Measurements from ENCODE around the gene CREM. TPM values are rescaled to one million over a fixed set of nuclear protein-coding genes. Genes with fewer than 3 reads are reported as not detected.

Gene CREM
- total and polyA plus RNA-seq, 2 donors from 2014 or later, result 41.3 to 43.9 TPM

- TF ChIP-seq, protein P1, sequence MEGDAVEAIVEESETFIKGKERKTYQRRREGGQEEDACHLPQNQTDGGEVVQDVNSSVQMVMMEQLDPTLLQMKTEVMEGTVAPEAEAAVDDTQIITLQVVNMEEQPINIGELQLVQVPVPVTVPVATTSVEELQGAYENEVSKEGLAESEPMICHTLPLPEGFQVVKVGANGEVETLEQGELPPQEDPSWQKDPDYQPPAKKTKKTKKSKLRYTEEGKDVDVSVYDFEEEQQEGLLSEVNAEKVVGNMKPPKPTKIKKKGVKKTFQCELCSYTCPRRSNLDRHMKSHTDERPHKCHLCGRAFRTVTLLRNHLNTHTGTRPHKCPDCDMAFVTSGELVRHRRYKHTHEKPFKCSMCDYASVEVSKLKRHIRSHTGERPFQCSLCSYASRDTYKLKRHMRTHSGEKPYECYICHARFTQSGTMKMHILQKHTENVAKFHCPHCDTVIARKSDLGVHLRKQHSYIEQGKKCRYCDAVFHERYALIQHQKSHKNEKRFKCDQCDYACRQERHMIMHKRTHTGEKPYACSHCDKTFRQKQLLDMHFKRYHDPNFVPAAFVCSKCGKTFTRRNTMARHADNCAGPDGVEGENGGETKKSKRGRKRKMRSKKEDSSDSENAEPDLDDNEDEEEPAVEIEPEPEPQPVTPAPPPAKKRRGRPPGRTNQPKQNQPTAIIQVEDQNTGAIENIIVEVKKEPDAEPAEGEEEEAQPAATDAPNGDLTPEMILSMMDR (IDR thresholded peaks at IDR 0.05; ENCODE audit: borderline replicate concordance, extremely low read depth, insufficient read depth), result no peak
- DNase-seq, result no peak
- H3K27ac ChIP-seq (ENCODE audit: low read depth in 2 of 2, low read length in 2 of 2), result no peak overlapping the region
- no peak overlapping the region for H3K9ac ChIP-seq (ENCODE audit: low read length in 3 of 3)
- H3K4me1 ChIP-seq (ENCODE audit: control insufficient read depth in 2 of 3, insufficient read depth in 2 of 3, low read depth in 1 of 3, low read length in 3 of 3), result no peaks in the 10 kb centered on the region
- no peaks in the 10 kb centered on the region for H3K36me3 ChIP-seq (ENCODE audit: control insufficient read depth in 2 of 3, insufficient read depth in 3 of 3, low read length in 3 of 3)
- intact Hi-C loops (cut with DNase I), result no loop called here
- no peaks in the 10 kb centered on the region for H3K27me3 ChIP-seq (ENCODE audit: control insufficient read depth, insufficient read depth, low read length)
- H3K4me3 ChIP-seq (ENCODE audit: low read length in 3 of 3), result no peak overlapping the region
- no peaks in the 10 kb centered on the region for H3K9me3 ChIP-seq (ENCODE audit: control insufficient read depth in 2 of 3, insufficient read depth in 1 of 3, low read length in 3 of 3)
- no peak for FAIRE-seq
Measured at GRCh38 chr10:35083242-35083641, 43.4 kb upstream of the CREM start.

DNA sequence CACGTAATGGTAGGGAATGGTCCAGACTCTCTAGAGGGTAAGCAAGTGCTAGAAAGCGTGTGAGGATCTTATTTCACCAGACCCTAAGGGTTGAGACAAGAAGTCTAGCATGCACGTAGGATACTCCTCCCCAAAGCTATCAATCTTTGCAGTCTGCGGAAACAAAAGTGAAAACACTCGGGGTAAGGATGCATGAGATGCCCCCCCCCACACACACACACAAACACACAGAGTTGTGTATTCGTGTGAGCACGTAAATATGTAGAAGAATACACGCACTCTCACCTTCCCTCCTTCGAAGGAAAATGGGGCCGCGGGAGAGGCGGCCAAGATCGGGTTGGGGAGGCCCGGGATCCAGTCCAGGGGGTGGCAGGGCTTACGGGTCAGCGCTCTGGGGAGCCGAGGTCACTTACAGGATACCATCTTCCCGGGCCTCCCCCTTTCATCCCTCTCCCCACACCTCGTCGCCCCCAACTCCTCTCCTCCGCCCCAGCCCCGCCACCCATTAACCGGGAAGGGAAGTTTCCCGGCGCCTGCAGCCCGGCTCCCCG lies 37.0 kb upstream of the CREM start:
- FAIRE-seq, result no peak
- H3K4me1 ChIP-seq (ENCODE audit: control insufficient read depth in 2 of 3, insufficient read depth in 2 of 3, low read depth in 1 of 3, low read length in 3 of 3), result peaks cover 0 to 10% (median 3%) of the 10 kb centered on the region in 3 donors
- intact Hi-C loops (cut with DNase I), result no loop called here

GRCh38 chr10:35090162-35090954 lies 36.3 kb upstream of the CREM start, which contains the start of gene CUL2:
TSS of gene CUL2 (minus strand) at chr10:35090341. CDS start at chr10:35071317, 19,024 bp downstream.
- Histone ChIP-seq H3K9ac (ENCODE audit: low read length in 3 of 3) (peak within 1 kb of the TSS; percentile 51 to 87 (median 73)), H3K27me3 (ENCODE audit: control insufficient read depth, insufficient read depth, low read length) (no peaks in the 10 kb centered on the region), H3K4me3 (ENCODE audit: low read length in 3 of 3) (peak within 1 kb of the TSS; percentile 82 to 93 (median 91)), H3K27ac (ENCODE audit: low read depth in 2 of 2, low read length in 2 of 2) (peak within 1 kb of the TSS; percentile 89 to 93), H3K4me1 (ENCODE audit: control insufficient read depth in 2 of 3, insufficient read depth in 2 of 3, low read depth in 1 of 3, low read length in 3 of 3) (peaks cover 0 to 10% (median 3%) of the 10 kb centered on the region in 3 donors), H3K9me3 (ENCODE audit: control insufficient read depth in 2 of 3, insufficient read depth in 1 of 3, low read length in 3 of 3) (no peaks in the 10 kb centered on the region), H3K36me3 (ENCODE audit: control insufficient read depth in 2 of 3, insufficient read depth in 3 of 3, low read length in 3 of 3) (no peaks in the 10 kb centered on the region)
- intact Hi-C loops (cut with DNase I), result no loop called here
- DNase-seq (peak; percentile 95 to 97 (median 96)), FAIRE-seq (no peak)
- TF ChIP-seq, protein P1 (IDR thresholded peaks at IDR 0.05; ENCODE audit: borderline replicate concordance, extremely low read depth, insufficient read depth), result no peak

More for the DNA sequence above, 37.0 kb upstream of the CREM start:
- H3K27me3 ChIP-seq (ENCODE audit: control insufficient read depth, insufficient read depth, low read length), result no peaks in the 10 kb centered on the region
- peak overlapping the region; percentile 89 to 93 for H3K27ac ChIP-seq (ENCODE audit: low read depth in 2 of 2, low read length in 2 of 2)
- peak overlapping the region; percentile 51 to 84 (median 73) for H3K9ac ChIP-seq (ENCODE audit: low read length in 3 of 3)
- no peaks in the 10 kb centered on the region for H3K36me3 ChIP-seq (ENCODE audit: control insufficient read depth in 2 of 3, insufficient read depth in 3 of 3, low read length in 3 of 3)
- TF ChIP-seq, protein P1 (IDR thresholded peaks at IDR 0.05; ENCODE audit: borderline replicate concordance, extremely low read depth, insufficient read depth), result no peak
- DNase-seq, result peak; percentile 39 to 81 (median 73)
- H3K4me3 ChIP-seq (ENCODE audit: low read length in 3 of 3), result peak overlapping the region; percentile 82 to 93 (median 91)
- no peaks in the 10 kb centered on the region for H3K9me3 ChIP-seq (ENCODE audit: control insufficient read depth in 2 of 3, insufficient read depth in 1 of 3, low read length in 3 of 3)
